ENCODE measurements around the gene CACNA1B.

The CACNA1B gene

DNA sequence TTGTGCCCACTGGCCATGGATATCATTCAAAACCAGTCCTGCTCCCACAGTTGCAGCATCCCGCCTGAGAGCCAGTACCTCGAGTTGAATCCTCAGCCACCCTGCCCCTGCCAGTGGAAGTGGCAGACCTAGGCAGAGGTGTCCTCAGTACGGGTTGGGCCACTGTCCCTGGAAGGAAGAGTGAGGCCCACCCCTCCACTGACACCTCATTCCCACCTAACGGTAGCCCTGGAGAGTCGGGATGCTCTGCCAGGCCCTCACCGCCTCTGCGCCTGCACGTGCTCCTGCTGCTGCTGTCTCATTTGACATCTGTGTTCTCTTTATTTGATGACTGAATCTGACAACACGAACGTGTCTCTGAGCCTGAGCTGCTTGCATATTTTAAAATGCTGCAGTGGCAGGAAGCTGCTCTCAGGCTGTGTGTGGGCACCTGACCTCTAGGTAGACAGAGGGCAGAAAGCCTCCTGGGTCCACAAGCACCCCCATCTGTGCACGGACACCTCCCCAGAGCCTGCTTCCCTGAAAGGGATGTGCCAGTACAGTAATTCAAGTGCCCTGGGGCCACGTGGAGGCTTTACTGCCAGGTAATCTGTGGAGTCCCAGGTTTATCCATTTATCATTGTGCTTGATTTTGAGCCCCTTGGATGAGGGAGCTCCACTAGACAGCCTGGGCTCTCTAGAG lies 194.7 kb downstream of the CACNA1B start:
- Histone ChIP-seq H3K36me3 (ENCODE audit: control insufficient read depth in 1 of 2, insufficient read depth in 2 of 2, low read length in 2 of 2) (no peaks in the 10 kb centered on the region), H3K4me1 (ENCODE audit: control insufficient read depth in 1 of 2, insufficient read depth in 2 of 2, low read length in 2 of 2) (no peaks in the 10 kb centered on the region), H3K9me3 (ENCODE audit: control insufficient read depth in 1 of 2, low read length in 2 of 2) (no peaks in the 10 kb centered on the region), H3K27ac (ENCODE audit: low read depth, low read length) (no peak overlapping the region), H3K4me3 (ENCODE audit: low read depth in 1 of 2, low read length in 2 of 2) (no peak overlapping the region), H3K9ac (ENCODE audit: low read depth in 1 of 2, low read length in 2 of 2) (no peak overlapping the region), H3K27me3 (ENCODE audit: control insufficient read depth in 1 of 2, insufficient read depth in 2 of 2, low read length in 2 of 2) (no peaks in the 10 kb centered on the region)

DNA sequence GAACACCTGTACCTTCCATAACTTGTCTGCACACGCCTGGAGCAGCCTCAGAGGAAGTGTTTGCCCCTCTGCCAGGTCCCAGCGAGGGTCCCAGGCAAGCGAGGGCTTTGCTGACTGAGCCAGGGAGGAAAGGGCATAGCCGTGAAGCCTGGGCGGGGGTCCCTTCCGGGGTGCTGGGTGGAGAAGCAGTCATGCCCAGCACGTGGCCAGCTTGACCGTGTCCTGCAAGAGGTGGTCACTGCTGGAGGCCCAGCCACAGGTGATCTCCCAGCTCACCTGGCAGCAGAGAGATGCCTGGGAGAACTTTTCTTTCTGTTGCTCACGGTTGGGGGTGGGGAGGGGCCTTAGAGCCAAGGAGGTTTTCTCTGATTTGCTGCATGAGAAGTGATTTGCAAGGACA lies 195.3 kb downstream of the CACNA1B start:
- H3K27ac ChIP-seq (ENCODE audit: low read depth, low read length): no peak overlapping the region
- H3K36me3 ChIP-seq (ENCODE audit: control insufficient read depth in 1 of 2, insufficient read depth in 2 of 2, low read length in 2 of 2): no peaks in the 10 kb centered on the region
- no peaks in the 10 kb centered on the region for H3K27me3 ChIP-seq (ENCODE audit: control insufficient read depth in 1 of 2, insufficient read depth in 2 of 2, low read length in 2 of 2)
- no peak overlapping the region for H3K9ac ChIP-seq (ENCODE audit: low read depth in 1 of 2, low read length in 2 of 2)
- H3K4me1 ChIP-seq (ENCODE audit: control insufficient read depth in 1 of 2, insufficient read depth in 2 of 2, low read length in 2 of 2): no peaks in the 10 kb centered on the region
- no peak overlapping the region for H3K4me3 ChIP-seq (ENCODE audit: low read depth in 1 of 2, low read length in 2 of 2)
- H3K9me3 ChIP-seq (ENCODE audit: control insufficient read depth in 1 of 2, low read length in 2 of 2): no peaks in the 10 kb centered on the region

DNA sequence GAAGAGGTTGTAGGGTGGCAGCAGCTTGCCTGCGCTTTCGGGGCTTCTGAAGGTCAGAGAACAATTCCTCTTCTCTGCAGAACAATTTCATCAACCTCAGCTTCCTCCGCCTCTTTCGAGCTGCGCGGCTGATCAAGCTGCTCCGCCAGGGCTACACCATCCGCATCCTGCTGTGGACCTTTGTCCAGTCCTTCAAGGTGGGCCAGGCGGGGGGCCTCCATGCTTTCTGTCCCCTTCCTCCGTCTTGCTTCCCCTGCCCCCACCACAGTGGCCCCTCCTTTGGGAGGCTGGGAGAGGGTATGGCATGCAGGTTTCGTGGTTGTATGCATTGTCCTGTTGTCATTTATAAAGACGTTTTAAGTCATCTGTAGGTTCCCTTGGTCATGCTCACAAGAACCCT lies 195.8 kb downstream of the CACNA1B start:
- Histone ChIP-seq H3K27ac (ENCODE audit: low read depth, low read length) (no peak overlapping the region), H3K4me1 (ENCODE audit: control insufficient read depth in 1 of 2, insufficient read depth in 2 of 2, low read length in 2 of 2) (no peaks in the 10 kb centered on the region), H3K36me3 (ENCODE audit: control insufficient read depth in 1 of 2, insufficient read depth in 2 of 2, low read length in 2 of 2) (no peaks in the 10 kb centered on the region), H3K9ac (ENCODE audit: low read depth in 1 of 2, low read length in 2 of 2) (no peak overlapping the region), H3K27me3 (ENCODE audit: control insufficient read depth in 1 of 2, insufficient read depth in 2 of 2, low read length in 2 of 2) (no peaks in the 10 kb centered on the region), H3K4me3 (ENCODE audit: low read depth in 1 of 2, low read length in 2 of 2) (no peak overlapping the region), H3K9me3 (ENCODE audit: control insufficient read depth in 1 of 2, low read length in 2 of 2) (no peaks in the 10 kb centered on the region)

DNA sequence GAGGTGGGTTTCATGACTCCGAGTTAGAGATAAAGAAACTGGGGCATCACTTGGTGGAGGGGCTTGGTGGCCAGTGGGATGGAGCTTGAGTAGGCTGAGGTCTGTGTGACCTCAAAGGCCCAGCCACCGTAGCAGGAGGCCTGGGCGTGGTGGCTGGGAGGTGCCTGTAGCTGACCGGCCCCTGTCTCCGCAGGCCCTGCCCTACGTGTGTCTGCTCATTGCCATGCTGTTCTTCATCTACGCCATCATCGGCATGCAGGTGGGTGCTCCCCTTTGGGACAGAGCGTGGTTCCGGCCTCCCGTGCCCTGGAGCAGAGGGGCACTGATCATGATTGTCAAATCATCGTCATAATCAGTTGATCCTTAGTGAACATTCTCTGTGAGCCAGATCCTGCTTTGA lies 196.2 kb downstream of the CACNA1B start:
- no peak overlapping the region for H3K4me3 ChIP-seq (ENCODE audit: low read depth in 1 of 2, low read length in 2 of 2)
- H3K27me3 ChIP-seq (ENCODE audit: control insufficient read depth in 1 of 2, insufficient read depth in 2 of 2, low read length in 2 of 2): peaks cover 0 to 4% of the 10 kb centered on the region in 2 donors
- no peaks in the 10 kb centered on the region for H3K4me1 ChIP-seq (ENCODE audit: control insufficient read depth in 1 of 2, insufficient read depth in 2 of 2, low read length in 2 of 2)
- no peak overlapping the region for H3K9ac ChIP-seq (ENCODE audit: low read depth in 1 of 2, low read length in 2 of 2)
- H3K27ac ChIP-seq (ENCODE audit: low read depth, low read length): no peak overlapping the region
- H3K9me3 ChIP-seq (ENCODE audit: control insufficient read depth in 1 of 2, low read length in 2 of 2): no peaks in the 10 kb centered on the region
- no peaks in the 10 kb centered on the region for H3K36me3 ChIP-seq (ENCODE audit: control insufficient read depth in 1 of 2, insufficient read depth in 2 of 2, low read length in 2 of 2)

DNA sequence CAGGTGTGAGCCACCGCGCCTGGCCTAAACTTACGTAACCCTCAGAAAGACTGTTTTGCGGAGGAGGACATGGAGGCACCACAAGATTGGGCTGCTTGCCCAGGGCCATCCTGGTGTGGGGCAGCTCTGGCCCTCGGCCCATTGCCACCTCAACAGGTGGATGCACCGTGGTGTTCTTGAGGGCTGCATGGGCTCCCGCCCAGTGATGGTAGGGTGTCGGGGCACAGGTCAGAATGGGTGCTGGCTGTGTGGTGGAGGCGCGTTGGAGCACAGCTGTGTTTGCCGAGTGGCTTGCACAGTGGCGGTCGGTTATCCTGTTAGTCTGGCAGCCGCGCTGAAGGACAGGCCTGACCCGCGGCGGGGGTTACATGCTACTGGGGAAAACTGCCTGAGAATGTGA lies 196.9 kb downstream of the CACNA1B start:
- Histone ChIP-seq H3K9me3 (ENCODE audit: control insufficient read depth in 1 of 2, low read length in 2 of 2) (no peaks in the 10 kb centered on the region), H3K27ac (ENCODE audit: low read depth, low read length) (no peak overlapping the region), H3K36me3 (ENCODE audit: control insufficient read depth in 1 of 2, insufficient read depth in 2 of 2, low read length in 2 of 2) (no peaks in the 10 kb centered on the region), H3K27me3 (ENCODE audit: control insufficient read depth in 1 of 2, insufficient read depth in 2 of 2, low read length in 2 of 2) (peaks cover 0 to 5% of the 10 kb centered on the region in 2 donors), H3K4me3 (ENCODE audit: low read depth in 1 of 2, low read length in 2 of 2) (no peak overlapping the region), H3K4me1 (ENCODE audit: control insufficient read depth in 1 of 2, insufficient read depth in 2 of 2, low read length in 2 of 2) (no peaks in the 10 kb centered on the region), H3K9ac (ENCODE audit: low read depth in 1 of 2, low read length in 2 of 2) (no peak overlapping the region)

DNA sequence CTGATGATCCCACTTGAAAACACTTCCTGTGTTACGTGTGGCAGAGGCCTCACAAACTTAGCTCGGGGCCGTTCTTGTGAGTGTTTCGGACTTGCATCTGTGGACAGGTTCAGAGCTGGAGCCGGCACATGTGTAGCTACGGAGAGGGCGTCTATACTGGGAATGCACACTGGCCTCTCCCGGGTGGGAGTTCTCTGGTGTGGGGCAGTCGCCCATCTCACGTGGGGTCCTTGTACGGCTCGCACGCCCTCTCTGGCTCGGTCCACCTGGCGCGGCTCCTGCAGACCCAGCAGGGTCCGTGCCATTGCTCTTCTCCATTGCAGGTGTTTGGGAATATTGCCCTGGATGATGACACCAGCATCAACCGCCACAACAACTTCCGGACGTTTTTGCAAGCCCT lies 197.9 kb downstream of the CACNA1B start:
- H3K27ac ChIP-seq (ENCODE audit: low read depth, low read length): no peak overlapping the region
- no peaks in the 10 kb centered on the region for H3K9me3 ChIP-seq (ENCODE audit: control insufficient read depth in 1 of 2, low read length in 2 of 2)
- H3K9ac ChIP-seq (ENCODE audit: low read depth in 1 of 2, low read length in 2 of 2): no peak overlapping the region
- H3K27me3 ChIP-seq (ENCODE audit: control insufficient read depth in 1 of 2, insufficient read depth in 2 of 2, low read length in 2 of 2): peaks cover 0 to 5% of the 10 kb centered on the region in 2 donors
- H3K4me1 ChIP-seq (ENCODE audit: control insufficient read depth in 1 of 2, insufficient read depth in 2 of 2, low read length in 2 of 2): no peaks in the 10 kb centered on the region
- H3K4me3 ChIP-seq (ENCODE audit: low read depth in 1 of 2, low read length in 2 of 2): no peak overlapping the region
- no peaks in the 10 kb centered on the region for H3K36me3 ChIP-seq (ENCODE audit: control insufficient read depth in 1 of 2, insufficient read depth in 2 of 2, low read length in 2 of 2)

DNA sequence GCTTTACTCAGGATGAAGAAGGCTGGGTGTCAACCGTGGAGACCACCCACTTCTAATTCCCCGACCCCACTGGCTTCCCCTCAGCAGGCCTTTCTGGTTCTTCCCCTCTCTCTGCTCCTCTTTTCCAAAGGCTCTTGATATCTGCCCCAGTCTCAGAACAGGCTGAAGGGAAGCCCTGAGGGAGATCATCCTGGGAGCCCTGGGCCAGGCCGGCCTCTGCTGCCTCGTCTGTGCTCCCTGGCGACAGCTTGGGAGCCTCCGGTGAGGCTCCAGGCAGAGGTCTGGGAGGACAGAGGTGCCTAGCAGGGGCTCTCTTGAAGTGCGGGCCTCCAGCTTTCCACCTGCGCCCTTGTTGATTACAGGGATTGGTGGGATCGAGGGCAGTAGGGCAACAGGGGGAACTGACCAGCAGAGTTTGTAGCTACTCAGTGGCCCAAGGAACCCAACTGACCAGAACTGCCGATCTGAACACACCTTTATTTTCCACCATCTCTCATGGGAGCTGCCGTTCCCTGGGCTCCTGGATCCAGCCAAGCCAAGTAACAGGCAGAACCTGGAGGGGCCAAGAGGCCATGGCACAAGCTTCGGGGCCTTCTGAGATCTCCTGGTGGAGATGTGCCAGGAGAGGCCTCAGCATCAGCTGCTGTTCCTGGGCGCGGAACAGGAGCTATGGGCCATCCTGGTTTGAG lies 198.5 kb downstream of the CACNA1B start:
- H3K9me3 ChIP-seq (ENCODE audit: control insufficient read depth in 1 of 2, low read length in 2 of 2): no peaks in the 10 kb centered on the region
- H3K36me3 ChIP-seq (ENCODE audit: control insufficient read depth in 1 of 2, insufficient read depth in 2 of 2, low read length in 2 of 2): no peaks in the 10 kb centered on the region
- H3K27ac ChIP-seq (ENCODE audit: low read depth, low read length): no peak overlapping the region
- no peak overlapping the region for H3K9ac ChIP-seq (ENCODE audit: low read depth in 1 of 2, low read length in 2 of 2)
- peaks cover 0 to 5% of the 10 kb centered on the region in 2 donors for H3K27me3 ChIP-seq (ENCODE audit: control insufficient read depth in 1 of 2, insufficient read depth in 2 of 2, low read length in 2 of 2)
- H3K4me1 ChIP-seq (ENCODE audit: control insufficient read depth in 1 of 2, insufficient read depth in 2 of 2, low read length in 2 of 2): no peaks in the 10 kb centered on the region
- no peak overlapping the region for H3K4me3 ChIP-seq (ENCODE audit: low read depth in 1 of 2, low read length in 2 of 2)

DNA sequence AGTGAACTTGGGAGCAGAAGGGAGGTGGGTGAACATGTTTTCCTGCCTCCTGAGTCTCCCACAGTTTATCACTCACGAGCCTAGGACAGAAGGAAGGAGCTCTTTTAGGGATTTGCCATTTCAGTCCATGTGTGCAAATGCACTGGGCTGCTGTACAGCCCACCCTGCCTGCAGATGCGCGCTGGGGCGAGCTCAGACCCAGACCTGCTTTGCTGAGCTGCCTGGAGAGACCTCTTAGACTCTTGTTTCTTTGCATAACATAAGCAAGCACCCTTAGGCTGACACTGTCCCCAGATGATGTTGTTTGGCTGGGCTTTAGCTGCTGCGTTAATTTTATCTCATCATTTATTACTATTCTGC lies 199.0 kb downstream of the CACNA1B start:
- no peaks in the 10 kb centered on the region for H3K36me3 ChIP-seq (ENCODE audit: control insufficient read depth in 1 of 2, insufficient read depth in 2 of 2, low read length in 2 of 2)
- no peak overlapping the region for H3K9ac ChIP-seq (ENCODE audit: low read depth in 1 of 2, low read length in 2 of 2)
- H3K4me3 ChIP-seq (ENCODE audit: low read depth in 1 of 2, low read length in 2 of 2): no peak overlapping the region
- H3K27ac ChIP-seq (ENCODE audit: low read depth, low read length): no peak overlapping the region
- no peaks in the 10 kb centered on the region for H3K9me3 ChIP-seq (ENCODE audit: control insufficient read depth in 1 of 2, low read length in 2 of 2)
- H3K4me1 ChIP-seq (ENCODE audit: control insufficient read depth in 1 of 2, insufficient read depth in 2 of 2, low read length in 2 of 2): no peaks in the 10 kb centered on the region
- peaks cover 0 to 5% of the 10 kb centered on the region in 2 donors for H3K27me3 ChIP-seq (ENCODE audit: control insufficient read depth in 1 of 2, insufficient read depth in 2 of 2, low read length in 2 of 2)

DNA sequence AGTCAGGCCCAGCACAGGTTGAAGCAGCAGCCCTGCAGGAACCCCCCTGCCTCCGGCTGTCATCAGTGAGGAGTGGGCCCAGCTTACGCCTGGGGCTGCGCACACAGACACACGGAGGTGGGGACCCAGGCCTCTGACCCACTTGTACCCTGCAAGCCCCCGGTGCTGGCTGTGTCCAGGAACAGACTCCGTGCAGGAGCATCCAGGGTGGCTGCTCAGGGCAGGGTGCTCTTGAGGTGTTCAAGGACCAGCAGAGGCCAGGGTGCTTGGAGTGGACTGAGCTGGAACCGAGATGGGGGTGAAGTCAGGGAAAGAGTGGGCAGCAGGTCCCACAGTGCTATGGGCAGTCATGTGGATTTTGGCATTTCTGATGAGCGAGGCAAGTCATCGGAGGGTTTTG lies 199.5 kb downstream of the CACNA1B start:
- Histone ChIP-seq H3K27ac (ENCODE audit: low read depth, low read length) (no peak overlapping the region), H3K27me3 (ENCODE audit: control insufficient read depth in 1 of 2, insufficient read depth in 2 of 2, low read length in 2 of 2) (peaks cover 0 to 5% of the 10 kb centered on the region in 2 donors), H3K36me3 (ENCODE audit: control insufficient read depth in 1 of 2, insufficient read depth in 2 of 2, low read length in 2 of 2) (no peaks in the 10 kb centered on the region), H3K9me3 (ENCODE audit: control insufficient read depth in 1 of 2, low read length in 2 of 2) (no peaks in the 10 kb centered on the region), H3K4me3 (ENCODE audit: low read depth in 1 of 2, low read length in 2 of 2) (no peak overlapping the region), H3K4me1 (ENCODE audit: control insufficient read depth in 1 of 2, insufficient read depth in 2 of 2, low read length in 2 of 2) (no peaks in the 10 kb centered on the region), H3K9ac (ENCODE audit: low read depth in 1 of 2, low read length in 2 of 2) (no peak overlapping the region)

DNA sequence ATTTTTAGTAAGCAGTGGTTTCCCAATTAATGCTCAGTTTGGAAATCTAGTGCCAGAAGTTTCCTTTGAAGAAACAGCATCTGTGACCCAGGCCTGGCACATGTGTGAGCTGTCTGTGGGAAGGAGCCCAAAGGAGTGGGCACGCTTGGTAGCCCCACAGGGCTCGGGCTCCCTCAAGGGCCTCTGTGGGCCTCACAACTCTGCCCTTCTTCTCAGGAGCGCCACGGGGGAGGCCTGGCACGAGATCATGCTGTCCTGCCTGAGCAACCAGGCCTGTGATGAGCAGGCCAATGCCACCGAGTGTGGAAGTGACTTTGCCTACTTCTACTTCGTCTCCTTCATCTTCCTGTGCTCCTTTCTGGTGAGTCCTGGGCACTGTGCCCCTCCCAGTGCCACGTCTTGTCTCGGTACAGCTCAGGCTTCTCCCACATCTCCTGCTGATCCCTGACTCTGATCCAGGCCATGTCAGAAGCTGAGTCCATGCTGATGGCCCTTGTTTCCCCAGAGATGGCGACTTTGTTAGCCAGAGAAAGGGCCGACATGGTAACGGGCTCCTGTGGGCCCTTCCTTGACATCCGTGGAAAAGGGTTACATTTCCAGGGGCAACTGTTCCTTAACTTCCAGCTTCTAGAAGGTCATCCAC lies 200.4 kb downstream of the CACNA1B start:
- H3K36me3 ChIP-seq (ENCODE audit: control insufficient read depth in 1 of 2, insufficient read depth in 2 of 2, low read length in 2 of 2): no peaks in the 10 kb centered on the region
- H3K4me1 ChIP-seq (ENCODE audit: control insufficient read depth in 1 of 2, insufficient read depth in 2 of 2, low read length in 2 of 2): no peaks in the 10 kb centered on the region
- H3K9ac ChIP-seq (ENCODE audit: low read depth in 1 of 2, low read length in 2 of 2): no peak overlapping the region
- no peak overlapping the region for H3K27ac ChIP-seq (ENCODE audit: low read depth, low read length)
- no peaks in the 10 kb centered on the region for H3K9me3 ChIP-seq (ENCODE audit: control insufficient read depth in 1 of 2, low read length in 2 of 2)
- H3K27me3 ChIP-seq (ENCODE audit: control insufficient read depth in 1 of 2, insufficient read depth in 2 of 2, low read length in 2 of 2): peaks cover 0 to 5% of the 10 kb centered on the region in 2 donors
- no peak overlapping the region for H3K4me3 ChIP-seq (ENCODE audit: low read depth in 1 of 2, low read length in 2 of 2)

Measured in duodenal mucosa (tissue), 2 donors.